UCSD-AML1 (cell line): Measurements from ENCODE around the gene BCL7B.
"Not testable (repeated sequence)": the region's sequence is repeated elsewhere in the genome, so short reads cannot be mapped to it uniquely, and the experiment has no call there.

Source experiments
- DNase-seq: peaks from one replicate; lab custom pipeline; 2025; ENCODE audit not compliant: unreplicated experiment; lab: John Stamatoyannopoulos, UW

BCL7B gene

GRCh38 chr7:73557397-73558257, at the start of gene BCL7B:
BCL7B (minus strand) TSS chr7:73557690; CDS start chr7:73557578, 112 bp downstream.
- DNase-seq: peak; percentile 69

GRCh38 chr7:73605601-73606220, 48.2 kb upstream of the BCL7B start:
- no peak for DNase-seq

DNA sequence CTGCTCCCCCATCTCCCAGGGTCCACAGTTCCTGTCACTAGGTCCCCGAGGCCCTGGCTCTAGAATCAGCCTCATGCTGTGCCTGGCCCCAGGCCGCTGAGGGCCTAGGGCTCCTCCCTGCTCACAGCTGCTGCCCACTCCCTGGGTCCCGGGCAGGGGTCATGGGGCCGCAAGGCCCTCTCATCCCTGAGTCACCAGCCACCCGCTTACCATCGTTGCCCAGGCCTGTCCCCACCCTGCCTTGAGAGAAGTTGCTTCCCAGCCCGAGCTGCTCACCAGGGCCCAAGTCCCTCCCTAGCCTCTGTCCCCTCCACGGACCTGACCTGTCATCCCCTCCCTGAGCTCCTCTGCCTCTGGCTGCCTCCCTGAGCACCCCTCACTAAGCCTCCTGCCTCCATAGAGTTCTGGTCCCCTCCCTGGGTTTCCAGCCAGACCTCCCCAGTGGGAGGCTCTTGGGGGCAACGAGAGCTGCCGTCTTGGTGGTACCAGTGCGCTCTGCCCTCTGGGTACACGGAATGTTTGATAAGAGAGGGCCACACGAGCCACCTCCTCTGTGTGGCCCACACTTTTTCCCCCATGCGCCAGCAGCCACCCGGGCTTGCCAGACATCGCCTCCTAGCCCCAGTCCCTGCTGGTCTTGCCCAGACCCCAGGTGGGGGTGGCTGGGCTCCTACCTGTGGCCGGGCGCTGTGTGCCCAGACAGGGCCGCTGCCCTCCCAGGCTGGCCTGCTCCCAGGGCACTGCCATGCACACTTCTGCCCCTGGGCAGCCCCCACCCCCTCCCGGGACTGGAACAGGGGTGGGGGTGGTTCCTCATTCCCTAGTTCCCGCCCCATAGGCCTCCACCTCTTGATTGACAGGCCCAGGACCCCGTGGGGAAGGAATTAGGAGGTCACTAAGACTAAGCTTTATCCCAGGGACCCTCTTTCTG, 45.5 kb upstream of the BCL7B start:
- DNase-seq: no peak

- DNase-seq: no peak
Measured at GRCh38 chr7:73599916-73600315, 42.4 kb upstream of the BCL7B start.

- no peak for DNase-seq
Measured at GRCh38 chr7:73599151-73599882, 41.8 kb upstream of the BCL7B start.

GRCh38 chr7:73597978-73598782, 40.7 kb upstream of the BCL7B start:
- no peak for DNase-seq

DNA sequence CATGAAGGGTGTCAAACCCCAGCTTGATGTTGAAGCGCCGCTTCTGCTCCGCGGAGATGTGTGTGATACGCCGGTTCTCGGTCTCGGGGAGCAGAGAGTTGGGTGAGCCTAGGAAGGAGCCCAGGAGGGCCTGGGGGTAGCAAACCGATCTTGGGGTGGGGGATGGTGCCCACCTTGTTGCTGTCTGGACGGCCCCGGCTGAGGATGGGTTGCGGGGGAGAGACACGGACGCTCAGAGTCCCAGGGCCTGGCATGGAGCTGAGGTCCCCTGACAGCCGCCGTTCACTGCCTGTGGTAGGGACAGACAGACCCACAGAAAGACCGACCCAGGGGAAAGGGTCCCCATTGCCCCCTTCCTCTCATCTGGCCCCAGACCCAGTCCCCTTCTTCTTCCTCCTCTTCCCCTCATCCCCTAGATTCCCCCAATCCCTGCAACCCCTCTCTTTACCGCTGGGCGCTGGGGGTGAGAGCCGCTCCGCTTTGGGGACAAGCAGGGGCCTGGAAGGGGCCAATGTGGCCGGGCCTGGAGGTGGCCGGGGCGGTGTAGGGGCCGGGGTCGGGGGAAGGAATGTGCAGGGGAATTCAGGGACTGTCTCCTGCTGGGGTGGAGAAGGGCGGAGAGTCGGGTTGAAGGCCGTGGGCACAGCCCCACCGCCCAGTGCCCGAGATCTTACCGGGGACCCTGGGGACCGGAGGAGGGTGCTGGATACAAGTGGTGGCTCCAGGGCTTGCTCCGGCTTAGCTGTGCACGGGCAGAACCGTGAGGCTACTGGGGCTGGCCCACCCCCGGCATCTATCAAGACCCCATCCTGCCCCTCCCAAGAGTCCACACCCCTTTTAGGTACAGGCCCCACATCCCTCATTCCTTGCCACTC, 38.9 kb upstream of the BCL7B start:
- no peak for DNase-seq

GRCh38 chr7:73595358-73595757, 37.9 kb upstream of the BCL7B start:
- DNase-seq: no peak

DNA sequence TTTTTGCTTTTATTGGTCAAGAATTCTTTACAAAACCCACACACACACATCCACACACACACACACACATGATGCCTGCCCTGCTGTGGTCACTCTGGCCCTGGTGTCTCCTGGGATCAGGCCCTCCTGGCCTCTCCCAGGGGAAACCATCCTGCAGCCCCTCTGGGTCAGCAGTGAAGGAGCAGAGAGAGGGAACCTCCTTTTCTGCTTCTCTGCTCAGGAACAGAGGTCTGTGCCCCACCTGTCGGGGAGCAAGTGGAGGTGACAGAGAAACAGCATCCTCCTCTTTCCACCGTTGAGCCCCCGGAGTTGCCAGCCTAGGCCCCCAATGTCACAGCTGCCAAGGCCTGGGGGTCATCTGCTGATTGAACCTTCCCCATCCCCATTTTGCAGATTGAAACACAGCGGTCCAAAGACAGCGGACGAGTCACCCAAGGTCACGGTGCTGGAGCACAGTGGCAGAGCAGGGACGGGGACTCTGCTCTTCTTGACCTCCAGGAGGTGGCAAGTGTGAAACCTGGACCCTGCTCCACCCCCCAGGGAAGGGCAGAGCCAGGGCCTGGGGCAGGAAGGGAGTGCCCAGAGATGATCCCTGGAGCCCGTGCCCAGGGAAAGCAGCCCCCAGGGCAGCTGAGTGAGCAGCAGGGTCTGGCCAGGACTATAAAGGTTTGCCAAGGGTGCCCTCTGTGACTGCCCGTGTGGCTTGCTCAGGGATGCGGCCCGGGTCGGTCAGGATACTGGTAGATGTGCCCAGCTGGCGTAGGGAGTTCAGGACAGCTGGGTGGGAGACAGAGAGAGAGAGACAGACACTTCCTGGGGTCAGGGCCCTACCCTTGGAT, 35.9 kb upstream of the BCL7B start:
- DNase-seq: no peak

DNA sequence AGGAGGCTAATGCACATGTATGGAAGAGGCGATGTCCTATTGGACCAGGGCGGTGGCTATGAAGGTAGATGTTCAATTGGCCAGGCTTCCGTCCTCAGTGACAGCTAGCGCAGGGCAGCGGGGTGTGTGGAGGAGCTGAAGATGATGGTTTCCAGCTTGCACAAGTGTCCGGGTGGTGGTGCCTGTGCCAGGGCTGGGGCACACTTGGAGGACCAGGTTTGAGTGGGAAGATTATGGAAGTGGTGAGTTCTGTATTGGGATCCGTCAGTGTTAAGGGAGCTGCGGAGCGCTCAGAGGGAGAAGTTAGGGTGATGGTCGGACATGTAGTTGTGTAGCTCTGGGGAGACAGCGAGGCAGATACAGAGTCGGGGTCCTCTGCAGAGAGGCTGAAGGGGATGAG, 29.4 kb upstream of the BCL7B start:
- no peak for DNase-seq

GRCh38 chr7:73585196-73585595, 27.7 kb upstream of the BCL7B start:
- DNase-seq: no peak

DNA sequence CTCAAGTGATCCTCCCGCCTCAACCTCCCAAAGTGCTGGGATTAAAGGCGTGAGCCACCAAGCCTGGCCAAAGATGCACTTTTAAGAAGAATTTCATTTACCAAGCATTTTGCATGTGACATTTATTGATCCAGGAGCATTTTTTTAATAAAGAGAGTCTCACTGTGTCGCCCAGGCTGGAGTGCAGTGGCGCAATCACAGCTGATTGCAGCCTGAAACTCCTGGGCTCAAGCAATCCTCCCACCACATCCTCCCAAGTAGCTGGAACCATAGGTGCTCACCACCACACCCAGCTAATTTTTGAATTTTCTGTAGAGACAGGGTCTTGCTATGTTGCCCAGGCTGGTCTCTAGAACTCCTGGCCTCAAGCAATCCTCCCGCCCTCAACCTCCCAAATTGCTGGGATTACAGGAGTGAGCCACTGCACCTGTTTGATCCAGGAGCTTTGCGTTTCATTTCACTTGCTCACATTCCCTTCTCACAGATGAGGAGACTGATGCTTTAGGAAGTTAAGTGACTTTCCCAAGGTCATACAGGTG, 25.2 kb upstream of the BCL7B start:
- no peak for DNase-seq

DNA sequence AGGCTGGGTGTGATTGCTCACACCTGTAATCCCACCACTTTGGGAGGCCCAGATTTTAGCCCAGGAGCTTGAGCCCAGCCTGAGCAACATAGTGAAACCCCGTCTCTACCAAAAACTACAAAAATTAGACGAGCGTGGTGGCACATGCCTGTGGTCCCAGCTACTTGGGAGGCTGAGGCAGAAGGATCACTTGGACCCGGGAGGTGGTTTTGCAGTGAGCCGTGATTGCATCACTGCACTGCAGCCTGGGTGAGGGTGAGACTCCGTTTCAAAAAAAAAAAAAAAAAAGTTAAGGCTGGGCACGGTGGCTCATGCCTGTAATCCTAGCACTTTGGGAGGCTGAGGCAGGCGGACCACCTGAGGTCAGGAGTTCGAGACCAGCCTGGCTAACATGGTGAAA, 23.5 kb upstream of the BCL7B start:
- DNase-seq: not testable (repeated sequence)

DNA sequence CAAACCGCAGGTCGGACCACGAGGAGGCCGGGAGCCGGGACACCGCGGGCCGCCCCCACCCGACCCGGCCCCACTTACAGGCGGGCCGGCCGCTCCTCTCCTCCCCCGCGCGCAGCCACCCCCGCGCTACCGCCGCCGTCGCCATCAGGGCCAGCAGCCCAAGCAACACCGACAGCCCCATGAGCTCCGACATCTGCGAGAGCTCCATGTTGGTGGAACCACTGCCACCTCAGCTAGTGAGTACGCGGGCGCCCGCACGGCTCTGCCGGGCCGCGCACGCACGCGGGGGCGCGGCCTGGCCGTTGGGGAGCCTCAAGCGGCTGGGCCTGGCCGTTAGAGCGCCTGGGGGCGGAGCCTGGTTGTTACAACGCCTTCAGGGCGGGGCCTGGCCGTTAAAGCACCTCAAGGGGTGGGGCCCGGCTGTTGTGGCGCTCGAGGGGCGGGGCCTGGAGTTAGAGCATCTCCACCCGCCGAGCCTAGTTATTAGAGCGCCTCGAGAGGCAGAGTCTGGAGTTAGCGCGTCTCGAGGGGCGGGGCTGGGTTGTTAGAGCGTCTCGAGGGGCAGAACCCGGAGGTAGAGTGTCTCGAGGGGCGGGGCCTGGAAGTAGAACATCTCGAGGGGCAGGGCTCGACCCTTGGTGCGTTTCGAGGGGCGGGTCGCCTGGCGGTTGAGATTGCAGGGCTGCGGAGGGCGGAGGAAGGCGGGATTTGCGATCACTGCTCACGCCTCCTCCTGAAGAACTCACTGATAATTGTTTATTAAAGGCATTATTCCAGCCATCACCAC, 21.0 kb upstream of the BCL7B start, which contains the start of gene TBL2:
TBL2 (minus strand) TSS at position 238 of the 787 bp plus-strand sequence; CDS start at position 208, 30 bp downstream.
- peak; percentile 94 for DNase-seq

GRCh38 chr7:73577627-73578341, 20.3 kb upstream of the BCL7B start:
- DNase-seq: no peak

- DNase-seq: no peak
Measured at GRCh38 chr7:73573791-73574190, 16.3 kb upstream of the BCL7B start.
